CD4-positive, alpha-beta memory T cell (primary cell): ENCODE results near the gene ADAP2. TPM values are rescaled to one million over a fixed set of nuclear protein-coding genes. Genes with fewer than 3 reads are reported as not detected.
"Not testable (repeated sequence)": the region's sequence is repeated elsewhere in the genome, so short reads cannot be mapped to it uniquely, and the experiment has no call there.

Source experiments
- CTCF ChIA-PET: fragments of 350-600 bp; sonication (Branson Sonifier 250); formaldehyde crosslinking; loops from one replicate; lab custom pipeline; 2021; ENCODE audit warnings: inconsistent platforms; ENCODE audit not compliant: partially characterized antibody; lab: Charles Lee
- POLR2A ChIA-PET: fragments of 350-600 bp; sonication (Branson Sonifier 250); formaldehyde crosslinking; loops from one replicate; lab custom pipeline; 2021; ENCODE audit not compliant: partially characterized antibody; lab: Charles Lee
- DNase-seq, 5 donors: peaks; one replicate each; pipeline versions ENCODE4 v3.0.0 to v3.0.0-alpha.2; 2020 to 2022; ENCODE audit warnings: mixed read lengths in 1 of 5
- H3K27ac ChIP-seq: one replicate; pipeline ENCODE4 v1.7.0; 2013; ENCODE audit warnings: low read depth, low read length
- H3K27me3 ChIP-seq: 2 replicates; pipeline ENCODE4 v1.7.0; 2013; ENCODE audit warnings: mild to moderate bottlenecking, low read length, moderate library complexity; ENCODE audit not compliant: insufficient read depth
- H3K36me3 ChIP-seq: 2 replicates; pipeline ENCODE4 v1.7.0; 2013; ENCODE audit warnings: mild to moderate bottlenecking, low read length, moderate library complexity; ENCODE audit not compliant: insufficient read depth
- H3K4me1 ChIP-seq: 2 replicates; pipeline ENCODE4 v1.7.0; 2013; ENCODE audit warnings: mild to moderate bottlenecking, low read length, moderate library complexity; ENCODE audit not compliant: insufficient read depth
- H3K4me3 ChIP-seq, 2 donors: one replicate each; pipeline ENCODE4 v1.7.0; 2013; ENCODE audit warnings: low read length in 2 of 2, mild to moderate bottlenecking in 1 of 2
- H3K9me3 ChIP-seq, 2 donors: one replicate each; pipeline ENCODE4 v1.7.0; 2013; ENCODE audit warnings: low read length in 2 of 2, control low read depth in 1 of 2; ENCODE audit not compliant: control insufficient read depth in 1 of 2
- H3K27ac Mint-ChIP-seq, 7 donors: one replicate each; pipeline ENCODE4 v1.8.0; 2020 to 2021; ENCODE audit warnings: mixed read lengths in 7 of 7, mild to moderate bottlenecking in 6 of 7, inconsistent platforms in 3 of 7, moderate library complexity in 3 of 7
- H3K27me3 Mint-ChIP-seq, 2 donors: one replicate each; pipeline ENCODE4 v1.8.0; 2020 to 2021; ENCODE audit warnings: mixed read lengths in 2 of 2
- H3K36me3 Mint-ChIP-seq, 2 donors: one replicate each; pipeline ENCODE4 v1.8.0; 2020 to 2021; ENCODE audit warnings: mixed read lengths in 2 of 2, inconsistent platforms in 1 of 2, mild to moderate bottlenecking in 1 of 2
- H3K4me1 Mint-ChIP-seq, 4 donors: one replicate each; pipeline ENCODE4 v1.8.0; 2020 to 2021; ENCODE audit warnings: mixed read lengths in 4 of 4, mild to moderate bottlenecking in 1 of 4
- H3K4me3 Mint-ChIP-seq, 8 donors: one replicate each; pipeline ENCODE4 v1.8.0; 2020 to 2021; ENCODE audit warnings: mixed read lengths in 8 of 8, mild to moderate bottlenecking in 7 of 8, moderate library complexity in 6 of 8, inconsistent platforms in 3 of 8
- H3K9me3 Mint-ChIP-seq, 8 donors: one replicate each; pipeline ENCODE4 v1.8.0; 2020 to 2021; ENCODE audit warnings: mixed read lengths in 8 of 8, mild to moderate bottlenecking in 5 of 8, inconsistent platforms in 3 of 8, moderate library complexity in 1 of 8
- intact Hi-C: fragments of 100-400 bp; cut with micrococcal nuclease; formaldehyde crosslinking; loops from one replicate; pipeline ENCODE4 v1.15.1; 2023
- polyA plus RNA-seq, 2 donors: library from polyadenylated mRNA; unstranded; fragments of 300-500 nt; fragmentation: Illumina TruSeq; gene quantifications; one replicate each; pipeline ENCODE4 v1.2.3, GENCODE V29; 2021
- total RNA-seq, 2 experiments: library from RNA; stranded (reverse); gene quantifications; one replicate each; pipeline ENCODE4 v1.2.3, GENCODE V29; 2021

ADAP2 gene
- total and polyA plus RNA-seq, 4 experiments from 2014 or later: 4.6 to 6.4 TPM; not detected in 2

GRCh38 chr17:30929861-30930260 lies 8.1 kb downstream of the ADAP2 start:
- DNase-seq, H3K4me3 Mint-ChIP-seq, H3K4me3 ChIP-seq, H3K27ac Mint-ChIP-seq, H3K36me3 Mint-ChIP-seq, H3K9me3 ChIP-seq, intact Hi-C loops, CTCF ChIA-PET, H3K9me3 Mint-ChIP-seq, H3K27me3 ChIP-seq, H3K36me3 ChIP-seq, POLR2A ChIA-PET, H3K4me1 ChIP-seq, H3K4me1 Mint-ChIP-seq, H3K27ac ChIP-seq: not testable (repeated sequence)
- H3K27me3 Mint-ChIP-seq: peaks cover 12 to 16% of the 10 kb centered on the region in 2 donors

GRCh38 chr17:30930495-30930894 lies 8.8 kb downstream of the ADAP2 start:
- ChIA-PET POLR2A (no interaction called here), CTCF (no interaction called here)
- Mint-ChIP-seq H3K4me3 (no peak overlapping the region), H3K9me3 (no peaks in the 10 kb centered on the region), H3K36me3 (no peaks in the 10 kb centered on the region), H3K4me1 (no peaks in the 10 kb centered on the region), H3K27ac (peak overlapping the region in 1 of 7 donors; percentile 29), H3K27me3 (peaks cover 12 to 16% of the 10 kb centered on the region in 2 donors)
- Histone ChIP-seq H3K27me3 (no peaks in the 10 kb centered on the region), H3K4me3 (no peak overlapping the region), H3K27ac (no peak overlapping the region), H3K9me3 (no peaks in the 10 kb centered on the region), H3K36me3 (no peaks in the 10 kb centered on the region), H3K4me1 (no peaks in the 10 kb centered on the region)
- intact Hi-C loops: no loop called here
- DNase-seq: no peak

GRCh38 chr17:30931582-30931981 lies 9.8 kb downstream of the ADAP2 start:
- H3K36me3 ChIP-seq, H3K9me3 ChIP-seq, H3K4me3 Mint-ChIP-seq, H3K36me3 Mint-ChIP-seq, H3K4me3 ChIP-seq, intact Hi-C loops, H3K27me3 Mint-ChIP-seq, H3K4me1 ChIP-seq, H3K27me3 ChIP-seq, H3K4me1 Mint-ChIP-seq, H3K27ac Mint-ChIP-seq, H3K9me3 Mint-ChIP-seq, DNase-seq, POLR2A ChIA-PET, H3K27ac ChIP-seq: not testable (repeated sequence)
- CTCF ChIA-PET: interaction anchor here (1.6 kb wide), 1 partner anchor 11 kb away, joined by 4 read pairs; no protein-coding TSS in a partner anchor

GRCh38 chr17:30933966-30934365 lies 12.2 kb downstream of the ADAP2 start:
- DNase-seq: no peak
- Mint-ChIP-seq H3K27me3 (no peaks in the 10 kb centered on the region), H3K36me3 (no peaks in the 10 kb centered on the region), H3K4me1 (peaks cover 0 to 4% (median 0%) of the 10 kb centered on the region in 4 donors), H3K4me3 (no peak overlapping the region), H3K27ac (no peak overlapping the region), H3K9me3 (no peaks in the 10 kb centered on the region)
- Histone ChIP-seq H3K9me3 (no peaks in the 10 kb centered on the region), H3K27me3 (no peaks in the 10 kb centered on the region), H3K4me3 (no peak overlapping the region), H3K36me3 (no peaks in the 10 kb centered on the region), H3K27ac (no peak overlapping the region), H3K4me1 (no peaks in the 10 kb centered on the region)
- ChIA-PET CTCF (interaction anchor here (1.2 kb wide), 1 partner anchor 27 kb away, joined by 3 read pairs; the partner anchor contains the start of gene TEFM), POLR2A (no interaction called here)
- intact Hi-C loops: no loop called here

- H3K27me3 ChIP-seq: no peaks in the 10 kb centered on the region
- Mint-ChIP-seq H3K4me3 (peak overlapping the region; percentile 27 to 75 (median 50)), H3K27ac (peak overlapping the region; percentile 14 to 72 (median 45)), H3K4me1 (peaks cover 2 to 5% (median 3%) of the 10 kb centered on the region in 4 donors), H3K9me3 (no peaks in the 10 kb centered on the region), H3K36me3 (no peaks in the 10 kb centered on the region), H3K27me3 (no peaks in the 10 kb centered on the region)
- DNase-seq: peak in 1 of 5 donors; percentile 6
- no peaks in the 10 kb centered on the region for H3K4me1 ChIP-seq
- H3K4me3 ChIP-seq: no peak overlapping the region
- H3K36me3 ChIP-seq: no peaks in the 10 kb centered on the region
- POLR2A ChIA-PET: interaction anchor here (0.7 kb wide), 1 partner anchor 374 kb away, joined by 4 read pairs; no protein-coding TSS in a partner anchor
- H3K27ac ChIP-seq: no peak overlapping the region
- intact Hi-C loops: no loop called here
- CTCF ChIA-PET: interaction anchor here (0.9 kb wide), 1 partner anchor 278 kb away, joined by 3 read pairs; no protein-coding TSS in a partner anchor
- no peaks in the 10 kb centered on the region for H3K9me3 ChIP-seq
Observed at GRCh38 chr17:30939051-30939689, 17.4 kb downstream of the ADAP2 start.

GRCh38 chr17:30942308-30943079 lies 20.7 kb downstream of the ADAP2 start:
- Histone ChIP-seq H3K27me3 (no peaks in the 10 kb centered on the region), H3K36me3 (no peaks in the 10 kb centered on the region), H3K4me3 (no peak overlapping the region), H3K9me3 (no peaks in the 10 kb centered on the region), H3K27ac (no peak overlapping the region), H3K4me1 (no peaks in the 10 kb centered on the region)
- intact Hi-C loops: no loop called here
- H3K27ac Mint-ChIP-seq: no peak overlapping the region
- no peak overlapping the region for H3K4me3 Mint-ChIP-seq
- H3K36me3 Mint-ChIP-seq: no peaks in the 10 kb centered on the region
- no peaks in the 10 kb centered on the region for H3K9me3 Mint-ChIP-seq
- peaks cover 2 to 5% (median 3%) of the 10 kb centered on the region in 4 donors for H3K4me1 Mint-ChIP-seq
- ChIA-PET POLR2A (no interaction called here), CTCF (no interaction called here)
- H3K27me3 Mint-ChIP-seq: no peaks in the 10 kb centered on the region
- no peak for DNase-seq

- intact Hi-C loops: no loop called here
- CTCF ChIA-PET: no interaction called here
- no peak for DNase-seq
Observed at GRCh38 chr17:30947796-30948195, 26.1 kb downstream of the ADAP2 start.

More at GRCh38 chr17:30947796-30948195, 26.1 kb downstream of the ADAP2 start:
- Histone ChIP-seq H3K27ac (no peak overlapping the region), H3K27me3 (no peaks in the 10 kb centered on the region), H3K36me3 (no peaks in the 10 kb centered on the region), H3K4me1 (no peaks in the 10 kb centered on the region), H3K9me3 (no peaks in the 10 kb centered on the region), H3K4me3 (no peak overlapping the region)
- Mint-ChIP-seq H3K27me3 (no peaks in the 10 kb centered on the region), H3K4me1 (no peaks in the 10 kb centered on the region), H3K36me3 (no peaks in the 10 kb centered on the region), H3K9me3 (no peaks in the 10 kb centered on the region), H3K27ac (no peak overlapping the region), H3K4me3 (no peak overlapping the region)
- POLR2A ChIA-PET: no interaction called here
